Left colon (tissue), 2 donors: Measurements from ENCODE around the gene VIL1. TPM values are rescaled to one million over a fixed set of nuclear protein-coding genes. Genes with fewer than 3 reads are reported as not detected.

Source experiments
- ATAC-seq: fragments of 200-7000 bp; cut with Tn5 transposase; one replicate; pipeline ENCODE4 v1.9.1; 2020; ENCODE audit warnings: mild to moderate bottlenecking, moderate library complexity
- DNase-seq, 2 donors: peaks; one replicate each; pipeline ENCODE4 v3.0.0-alpha.2; 2020
- intact Hi-C, 2 donors: fragments of 100-400 bp; cut with DNase I in 1 of 2; cut with micrococcal nuclease in 1 of 2; formaldehyde crosslinking; loops; one replicate each; pipeline versions ENCODE4 v1.11.2 to v1.14.0; 2022; cut with DNase I, micrococcal nuclease
- total RNA-seq, 2 donors: library from RNA; stranded (reverse); fragmentation: NEBNext Ultra II Directional; extraction: Animal tissue kit (Norgen Biotek cat#: 25700); gene quantifications; one replicate each; pipeline ENCODE4 v1.2.1, GENCODE V29; 2021
- donor health status: DM: no; HTN: no; CAD: no.
- donor health status: DM: yes; HTN: yes; CAD: no.

VIL1 gene
- total RNA-seq, 2 donors from 2014 or later: 441 to 488 TPM

GRCh38 chr2:218402911-218403411 is 16.0 kb upstream of the VIL1 start:
- no peak for ATAC-seq
- intact Hi-C loops: no loop called here
- no peak for DNase-seq

- intact Hi-C loops: no loop called here
- ATAC-seq (no peak), DNase-seq (no peak)
Measured at GRCh38 chr2:218403810-218404209, 15.1 kb upstream of the VIL1 start.

- ATAC-seq (no peak), DNase-seq (no peak)
- intact Hi-C loops: loop anchor here in 1 of 2 donors (5.0 kb wide), 1 partner anchor 63 kb away; no protein-coding TSS in a partner anchor
Measured at GRCh38 chr2:218404351-218405085, 14.4 kb upstream of the VIL1 start.

- ATAC-seq (no peak), DNase-seq (no peak)
- intact Hi-C loops: loop anchor here in 1 of 2 donors (5.0 kb wide), 1 partner anchor 62 kb away; no protein-coding TSS in a partner anchor
Measured at GRCh38 chr2:218405086-218405745, 13.7 kb upstream of the VIL1 start.

GRCh38 chr2:218405746-218406208 is 13.1 kb upstream of the VIL1 start:
- intact Hi-C loops: loop anchor here in 1 of 2 donors (5.0 kb wide), 1 partner anchor 62 kb away; no protein-coding TSS in a partner anchor
- peak; percentile 20 for ATAC-seq

GRCh38 chr2:218406209-218406948 is 12.5 kb upstream of the VIL1 start:
- intact Hi-C loops: loop anchor here in 1 of 2 donors (5.0 kb wide), 1 partner anchor 61 kb away; no protein-coding TSS in a partner anchor
- peak; percentile 97 to 98 for DNase-seq
- ATAC-seq: peak; percentile 79

More at GRCh38 chr2:218405746-218406208, 13.1 kb upstream of the VIL1 start:
- peak; percentile 57 to 59 for DNase-seq

GRCh38 chr2:218406949-218407618 is 11.8 kb upstream of the VIL1 start:
- peak; percentile 83 to 87 for DNase-seq
- peak; percentile 47 for ATAC-seq
- intact Hi-C loops: loop anchor here in 1 of 2 donors (5.0 kb wide), 1 partner anchor 60 kb away; no protein-coding TSS in a partner anchor

GRCh38 chr2:218407717-218408116 is 11.2 kb upstream of the VIL1 start:
- DNase-seq (peak in 1 of 2 donors; percentile 39), ATAC-seq (no peak)
- intact Hi-C loops: loop anchor here in 1 of 2 donors (5.0 kb wide), 1 partner anchor 60 kb away; no protein-coding TSS in a partner anchor

- ATAC-seq (no peak), DNase-seq (peak in 1 of 2 donors; percentile 15)
- intact Hi-C loops: loop anchor here in 1 of 2 donors (10.0 kb wide), 1 partner anchor 46 kb away; no protein-coding TSS in a partner anchor
Measured at GRCh38 chr2:218418321-218418716, 604 bp upstream of the VIL1 start.

GRCh38 chr2:218419630-218420216 is 800 bp downstream of the VIL1 start:
- no peak for DNase-seq
- intact Hi-C loops: loop anchor here in 1 of 2 donors (10.0 kb wide), 1 partner anchor 45 kb away; no protein-coding TSS in a partner anchor
- peak; percentile 20 for ATAC-seq

- DNase-seq: peak in 1 of 2 donors; percentile 35
Measured at GRCh38 chr2:218421027-218421426, 2.1 kb downstream of the VIL1 start.

GRCh38 chr2:218422403-218423086 is 3.6 kb downstream of the VIL1 start:
- intact Hi-C loops: no loop called here
- no peak for ATAC-seq
- DNase-seq: no peak

More at GRCh38 chr2:218421027-218421426, 2.1 kb downstream of the VIL1 start:
- intact Hi-C loops: no loop called here
- no peak for ATAC-seq

- intact Hi-C loops: no loop called here
- ATAC-seq (no peak), DNase-seq (no peak)
Measured at GRCh38 chr2:218423584-218423983, 4.7 kb downstream of the VIL1 start.

- DNase-seq: no peak
- intact Hi-C loops: no loop called here
- ATAC-seq: no peak
Measured at GRCh38 chr2:218425531-218425930, 6.6 kb downstream of the VIL1 start.

- intact Hi-C loops: no loop called here
- ATAC-seq (no peak), DNase-seq (no peak)
Measured at GRCh38 chr2:218427741-218428140, 8.8 kb downstream of the VIL1 start.

- no peak for ATAC-seq
- intact Hi-C loops: no loop called here
Measured at GRCh38 chr2:218428846-218429558, 10.1 kb downstream of the VIL1 start.

More at GRCh38 chr2:218428846-218429558, 10.1 kb downstream of the VIL1 start:
- peak in 1 of 2 donors; percentile 24 for DNase-seq
